CD14-positive monocyte (primary cell): ENCODE results near the gene PRM3. TPM values are rescaled to one million over a fixed set of nuclear protein-coding genes. Genes with fewer than 3 reads are reported as not detected.
"Not testable (repeated sequence)": the region's sequence is repeated elsewhere in the genome, so short reads cannot be mapped to it uniquely, and the experiment has no call there.

ENCODE experiments used
- DNase-seq, 3 donors: peaks; one replicate each; pipeline ENCODE4 v3.0.0-alpha.2; 2011 to 2022
- H2AFZ ChIP-seq: 2 replicates; pipeline ENCODE4 v1.6.0; 2012; ENCODE audit warnings: mild to moderate bottlenecking, low read depth, low read length, inconsistent platforms; ENCODE audit not compliant: insufficient read depth, poor library complexity, severe bottlenecking
- H3K27ac ChIP-seq, 2 donors: 1 replicate in 1 of 2; 2 replicates in 1 of 2; pipeline ENCODE4 v1.5.1; 2012 to 2013; ENCODE audit warnings: low read length in 2 of 2, control low read depth in 1 of 2, inconsistent platforms in 1 of 2, low read depth in 1 of 2, mild to moderate bottlenecking in 1 of 2
- H3K27me3 ChIP-seq, 2 donors: one replicate each; pipeline versions ENCODE4 v1.6.0 to v1.6.1; 2011 to 2013; ENCODE audit warnings: low read length in 2 of 2; ENCODE audit not compliant: control insufficient read depth in 2 of 2, insufficient read depth in 2 of 2
- H3K36me3 ChIP-seq, 2 donors: replicated peaks in 1 of 2; 1 replicate in 1 of 2; 2 replicates in 1 of 2; pipeline versions ENCODE4 v1.5.1 to v1.6.1; 2012 to 2013; ENCODE audit warnings: low read length in 2 of 2, control low read depth in 1 of 2, inconsistent platforms in 1 of 2, mild to moderate bottlenecking in 1 of 2; ENCODE audit not compliant: insufficient read depth in 2 of 2, control insufficient read depth in 1 of 2
- H3K4me1 ChIP-seq, 2 donors: 1 replicate in 1 of 2; 2 replicates in 1 of 2; pipeline versions ENCODE4 v1.5.1 to v1.6.1; 2012 to 2013; ENCODE audit warnings: low read length in 2 of 2, control low read depth in 1 of 2, inconsistent platforms in 1 of 2, mild to moderate bottlenecking in 1 of 2, moderate library complexity in 1 of 2; ENCODE audit not compliant: insufficient read depth in 2 of 2, control insufficient read depth in 1 of 2
- H3K4me2 ChIP-seq: replicated peaks from 2 replicates; pipeline ENCODE3; 2012; ENCODE audit warnings: low read length, moderate library complexity, mild to moderate bottlenecking; ENCODE audit not compliant: poor library complexity, severe bottlenecking; ENCODE audit errors: extremely low read depth
- H3K4me3 ChIP-seq, 3 experiments: fragments of 200-600 bp in 1 of 3; sonication (generic) in 1 of 3; replicated peaks in 1 of 3; 1 replicate in 2 of 3; 2 replicates in 1 of 3; pipeline ENCODE4 v1.5.1; 2011 to 2013; ENCODE audit warnings: low read length in 3 of 3, mild to moderate bottlenecking in 3 of 3, control low read depth in 2 of 3, low read depth in 2 of 3, inconsistent platforms in 1 of 3, moderate library complexity in 1 of 3
- H3K79me2 ChIP-seq: 2 replicates; pipeline ENCODE4 v1.6.0; 2012; ENCODE audit warnings: mild to moderate bottlenecking, control low read depth, inconsistent platforms, low read length, moderate library complexity; ENCODE audit not compliant: insufficient read depth
- H3K9ac ChIP-seq: 2 replicates; pipeline ENCODE4 v1.6.0; 2017; ENCODE audit warnings: low read length, mild to moderate bottlenecking; ENCODE audit not compliant: insufficient read depth, poor library complexity, severe bottlenecking
- H3K9me3 ChIP-seq, 2 donors: replicated peaks in 1 of 2; 1 replicate in 1 of 2; 2 replicates in 1 of 2; pipeline versions ENCODE4 v1.5.1 to v1.6.1; 2012 to 2013; ENCODE audit warnings: low read length in 2 of 2, control low read depth in 1 of 2; ENCODE audit not compliant: control insufficient read depth in 1 of 2, insufficient read depth in 1 of 2
- H4K20me1 ChIP-seq: 2 replicates; pipeline ENCODE4 v1.6.0; 2012; ENCODE audit warnings: mild to moderate bottlenecking, low read length, control low read depth, moderate library complexity; ENCODE audit not compliant: insufficient read depth
- H3K27ac Mint-ChIP-seq, 7 donors: one replicate each; pipeline ENCODE4 v1.8.0; 2020; ENCODE audit warnings: mild to moderate bottlenecking in 7 of 7, mixed read lengths in 7 of 7, moderate library complexity in 6 of 7, inconsistent platforms in 2 of 7
- H3K27me3 Mint-ChIP-seq, 3 donors: one replicate each; pipeline ENCODE4 v1.8.0; 2021 to 2022; ENCODE audit warnings: low read depth in 3 of 3, mild to moderate bottlenecking in 3 of 3, mixed read lengths in 3 of 3, moderate library complexity in 3 of 3, inconsistent platforms in 1 of 3
- H3K36me3 Mint-ChIP-seq, 2 donors: one replicate each; pipeline ENCODE4 v1.8.0; 2020; ENCODE audit warnings: mixed read lengths in 2 of 2, inconsistent platforms in 1 of 2, mild to moderate bottlenecking in 1 of 2
- H3K4me1 Mint-ChIP-seq: one replicate; pipeline ENCODE4 v1.8.0; 2020; ENCODE audit warnings: mild to moderate bottlenecking, mixed read lengths
- H3K4me3 Mint-ChIP-seq, 2 donors: one replicate each; pipeline ENCODE4 v1.8.0; 2020; ENCODE audit warnings: mild to moderate bottlenecking in 2 of 2, mixed read lengths in 2 of 2, moderate library complexity in 1 of 2
- H3K9me3 Mint-ChIP-seq, 7 donors: one replicate each; pipeline ENCODE4 v1.8.0; 2020 to 2022; ENCODE audit warnings: mixed read lengths in 7 of 7, mild to moderate bottlenecking in 6 of 7, moderate library complexity in 6 of 7, inconsistent platforms in 2 of 7
- WGBS: methylation state at CpG from one replicate; pipeline ENCODE4 v1.1.5; 2013; ENCODE audit warnings: missing lambda C conversion rate; ENCODE audit not compliant: insufficient coverage; 5-methylcytosine and 5-hydroxymethylcytosine counted together
- intact Hi-C, 2 donors: fragments of 100-400 bp; cut with micrococcal nuclease; formaldehyde crosslinking; loops; one replicate each; pipeline versions ENCODE4 v1.15.0 to v1.15.1; 2023
- polyA plus RNA-seq, 3 donors: library from polyadenylated mRNA; depleted of rRNA in 1 of 3; unstranded in 2 of 3; stranded (reverse) in 1 of 3; fragments of 300-500 nt in 2 of 3; fragments of >200 nt in 1 of 3; fragmentation: Illumina TruSeq in 2 of 3; gene quantifications; 1 replicate in 2 of 3; 2 replicates in 1 of 3; pipeline ENCODE4 v1.2.3, GENCODE V29; 2012 to 2021
- TF ChIP-seq, protein P1 (sequence below): fragments of 200-600 bp; IDR thresholded peaks from one replicate; pipeline ENCODE4 v1.8.0; 2022; ENCODE audit warnings: antibody characterized with exemption, mild to moderate bottlenecking

The PRM3 gene
- polyA plus RNA-seq, 3 donors: not detected

DNA sequence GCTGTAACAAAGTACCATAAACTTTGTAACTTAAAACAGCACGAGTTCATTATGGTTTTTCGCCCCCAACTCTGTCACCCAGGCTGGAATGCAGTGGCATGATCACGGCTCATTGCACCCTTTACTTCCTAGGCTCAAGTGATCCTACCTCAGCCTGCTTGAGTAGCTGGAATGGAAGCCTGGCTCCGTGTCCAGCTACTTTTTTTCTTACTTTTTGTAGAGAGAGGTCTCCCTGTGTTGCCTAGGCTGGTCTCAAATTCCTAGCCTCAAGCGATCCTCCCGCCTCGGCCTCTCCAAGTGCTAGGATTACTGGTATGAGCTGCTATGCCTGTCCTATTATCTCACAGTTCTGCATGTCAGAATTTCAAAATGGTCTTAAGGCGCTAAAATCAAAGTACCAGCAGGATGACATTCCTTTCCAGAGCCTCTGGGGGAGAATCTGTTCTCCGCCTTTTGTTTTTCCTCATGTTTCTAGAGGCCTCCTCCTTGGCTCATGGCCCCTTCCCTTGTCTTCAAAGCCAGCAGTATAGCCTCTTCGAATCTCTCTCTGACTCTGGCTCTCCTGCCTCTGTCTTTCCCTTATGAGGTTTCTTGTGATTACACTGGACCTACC is 17.8 kb upstream of the PRM3 start:
- Mint-ChIP-seq H3K27ac (no peak overlapping the region), H3K4me1 (peaks cover 8% of the 10 kb centered on the region), H3K4me3 (peak overlapping the region in 1 of 2 donors; percentile 24), H3K36me3 (peaks cover 0 to 4% of the 10 kb centered on the region in 2 donors), H3K27me3 (peaks cover 40 to 46% (median 41%) of the 10 kb centered on the region in 3 donors), H3K9me3 (peaks cover 0 to 5% (median 0%) of the 10 kb centered on the region in 7 donors)
- Histone ChIP-seq H3K27ac (no peak overlapping the region), H3K79me2 (no peaks in the 10 kb centered on the region), H3K27me3 (peaks cover 0 to 2% of the 10 kb centered on the region in 2 donors), H3K36me3 (no peaks in the 10 kb centered on the region), H2AFZ (no peak overlapping the region), H3K4me1 (peaks cover 0 to 6% of the 10 kb centered on the region in 2 donors), H3K9me3 (no peaks in the 10 kb centered on the region), H3K4me3 (no peak overlapping the region), H4K20me1 (no peaks in the 10 kb centered on the region), H3K9ac (no peak overlapping the region), H3K4me2 (no peak overlapping the region)
- no peak for DNase-seq
- TF ChIP-seq, protein P1, sequence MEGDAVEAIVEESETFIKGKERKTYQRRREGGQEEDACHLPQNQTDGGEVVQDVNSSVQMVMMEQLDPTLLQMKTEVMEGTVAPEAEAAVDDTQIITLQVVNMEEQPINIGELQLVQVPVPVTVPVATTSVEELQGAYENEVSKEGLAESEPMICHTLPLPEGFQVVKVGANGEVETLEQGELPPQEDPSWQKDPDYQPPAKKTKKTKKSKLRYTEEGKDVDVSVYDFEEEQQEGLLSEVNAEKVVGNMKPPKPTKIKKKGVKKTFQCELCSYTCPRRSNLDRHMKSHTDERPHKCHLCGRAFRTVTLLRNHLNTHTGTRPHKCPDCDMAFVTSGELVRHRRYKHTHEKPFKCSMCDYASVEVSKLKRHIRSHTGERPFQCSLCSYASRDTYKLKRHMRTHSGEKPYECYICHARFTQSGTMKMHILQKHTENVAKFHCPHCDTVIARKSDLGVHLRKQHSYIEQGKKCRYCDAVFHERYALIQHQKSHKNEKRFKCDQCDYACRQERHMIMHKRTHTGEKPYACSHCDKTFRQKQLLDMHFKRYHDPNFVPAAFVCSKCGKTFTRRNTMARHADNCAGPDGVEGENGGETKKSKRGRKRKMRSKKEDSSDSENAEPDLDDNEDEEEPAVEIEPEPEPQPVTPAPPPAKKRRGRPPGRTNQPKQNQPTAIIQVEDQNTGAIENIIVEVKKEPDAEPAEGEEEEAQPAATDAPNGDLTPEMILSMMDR: no peak
- intact Hi-C loops: no loop called here
- WGBS: 95% methylated on average over 9 of the region's 10 CpGs

DNA sequence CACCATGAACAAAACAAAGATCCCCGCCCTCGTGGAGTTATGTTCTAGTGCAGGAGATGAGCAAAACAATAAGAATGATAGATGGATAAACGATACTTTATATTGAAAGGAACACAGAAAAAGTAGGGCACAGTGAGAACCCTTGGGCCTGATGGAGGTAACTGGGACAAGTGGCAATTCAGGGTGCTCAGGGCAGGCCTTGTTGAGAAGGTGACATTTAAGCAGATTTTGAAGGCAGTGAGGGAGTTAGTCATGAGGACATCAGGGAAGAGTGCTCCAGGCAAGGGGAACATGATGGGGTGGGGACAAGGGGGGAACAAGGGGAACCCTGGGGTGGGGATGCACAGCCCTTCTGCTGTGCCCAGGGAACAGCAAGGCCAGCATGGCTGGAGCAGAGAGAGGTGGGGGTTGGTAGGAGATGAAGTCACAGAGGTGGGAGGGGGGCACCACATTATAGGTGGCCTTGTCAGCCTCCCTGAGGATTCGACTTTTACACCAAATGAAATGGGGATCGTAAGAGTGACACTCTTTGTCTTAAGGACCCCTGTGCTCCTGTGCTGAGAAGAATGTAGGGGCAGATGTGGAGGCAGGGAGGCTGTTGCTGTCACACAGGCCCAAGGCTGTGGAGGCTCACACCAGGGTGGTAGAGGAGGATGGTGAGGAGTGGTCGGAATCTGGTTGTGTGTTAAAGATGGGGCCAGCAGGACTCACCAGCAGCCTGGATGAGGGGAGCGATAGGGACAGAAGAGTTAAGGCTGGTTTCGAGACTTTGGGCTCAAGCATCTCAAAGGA is 16.9 kb upstream of the PRM3 start:
- TF ChIP-seq, protein P1: no peak
- 92% methylated on average over 7 of the region's 8 CpGs for WGBS
- H3K4me3 Mint-ChIP-seq: no peak overlapping the region
- no peak overlapping the region for H3K4me3 ChIP-seq
- no peaks in the 10 kb centered on the region for H3K9me3 ChIP-seq
- no peak overlapping the region for H3K27ac ChIP-seq
- peaks cover 0 to 5% (median 0%) of the 10 kb centered on the region in 7 donors for H3K9me3 Mint-ChIP-seq
- H3K9ac ChIP-seq: no peak overlapping the region
- intact Hi-C loops: no loop called here
- H3K4me2 ChIP-seq: no peak overlapping the region
- H3K27me3 ChIP-seq: peaks cover 0 to 2% of the 10 kb centered on the region in 2 donors
- H3K36me3 Mint-ChIP-seq: peaks cover 0 to 4% of the 10 kb centered on the region in 2 donors
- peaks cover 38 to 50% (median 41%) of the 10 kb centered on the region in 3 donors for H3K27me3 Mint-ChIP-seq
- no peaks in the 10 kb centered on the region for H4K20me1 ChIP-seq
- peaks cover 0 to 6% of the 10 kb centered on the region in 2 donors for H3K4me1 ChIP-seq
- no peaks in the 10 kb centered on the region for H3K36me3 ChIP-seq
- H3K27ac Mint-ChIP-seq: no peak overlapping the region
- H3K79me2 ChIP-seq: no peaks in the 10 kb centered on the region
- DNase-seq: no peak
- no peak overlapping the region for H2AFZ ChIP-seq
- peaks cover 8% of the 10 kb centered on the region for H3K4me1 Mint-ChIP-seq

DNA sequence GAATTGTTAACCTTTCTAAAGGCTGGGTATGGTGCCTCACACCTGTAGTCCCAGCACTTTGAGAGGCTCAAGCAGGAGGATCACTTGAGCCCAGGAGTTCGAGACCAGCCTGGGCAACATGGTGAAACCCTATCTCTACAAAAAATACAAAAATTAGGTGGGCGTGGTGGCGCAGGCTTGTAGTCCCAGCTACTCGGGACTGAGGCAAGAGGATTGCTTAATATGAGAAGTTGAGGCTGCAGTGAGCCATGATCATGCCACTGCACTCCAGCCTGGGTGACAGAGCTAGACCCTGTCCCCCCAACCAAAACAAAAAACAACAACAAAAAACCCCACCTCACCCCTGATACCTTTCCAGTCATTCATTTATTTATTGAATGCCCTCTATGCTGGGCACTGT is 16.3 kb upstream of the PRM3 start:
- H3K36me3 Mint-ChIP-seq, H3K4me1 ChIP-seq, H3K4me3 ChIP-seq, H3K27me3 ChIP-seq, intact Hi-C loops, DNase-seq, H3K9me3 Mint-ChIP-seq, H3K36me3 ChIP-seq, H3K27ac ChIP-seq, H3K79me2 ChIP-seq, H3K4me1 Mint-ChIP-seq, H3K9ac ChIP-seq, H3K4me2 ChIP-seq, H3K9me3 ChIP-seq, H2AFZ ChIP-seq, H4K20me1 ChIP-seq: not testable (repeated sequence)
- Mint-ChIP-seq H3K4me3 (peak overlapping the region in 1 of 2 donors; percentile 23), H3K27me3 (peaks cover 39 to 48% (median 45%) of the 10 kb centered on the region in 3 donors), H3K27ac (peak overlapping the region in 1 of 7 donors; percentile 27)
- WGBS: no CpG with 5 or more reads among the region's 4 CpGs
